HK-2 (cell line): ENCODE results near the gene AUTS2.
"Not testable (repeated sequence)": the region's sequence is repeated elsewhere in the genome, so short reads cannot be mapped to it uniquely, and the experiment has no call there.

ENCODE experiments used
- DNase-seq: peaks from one replicate; pipeline ENCODE4 v3.0.0-alpha.2; 2018; ENCODE audit not compliant: unreplicated experiment

The AUTS2 gene

DNA sequence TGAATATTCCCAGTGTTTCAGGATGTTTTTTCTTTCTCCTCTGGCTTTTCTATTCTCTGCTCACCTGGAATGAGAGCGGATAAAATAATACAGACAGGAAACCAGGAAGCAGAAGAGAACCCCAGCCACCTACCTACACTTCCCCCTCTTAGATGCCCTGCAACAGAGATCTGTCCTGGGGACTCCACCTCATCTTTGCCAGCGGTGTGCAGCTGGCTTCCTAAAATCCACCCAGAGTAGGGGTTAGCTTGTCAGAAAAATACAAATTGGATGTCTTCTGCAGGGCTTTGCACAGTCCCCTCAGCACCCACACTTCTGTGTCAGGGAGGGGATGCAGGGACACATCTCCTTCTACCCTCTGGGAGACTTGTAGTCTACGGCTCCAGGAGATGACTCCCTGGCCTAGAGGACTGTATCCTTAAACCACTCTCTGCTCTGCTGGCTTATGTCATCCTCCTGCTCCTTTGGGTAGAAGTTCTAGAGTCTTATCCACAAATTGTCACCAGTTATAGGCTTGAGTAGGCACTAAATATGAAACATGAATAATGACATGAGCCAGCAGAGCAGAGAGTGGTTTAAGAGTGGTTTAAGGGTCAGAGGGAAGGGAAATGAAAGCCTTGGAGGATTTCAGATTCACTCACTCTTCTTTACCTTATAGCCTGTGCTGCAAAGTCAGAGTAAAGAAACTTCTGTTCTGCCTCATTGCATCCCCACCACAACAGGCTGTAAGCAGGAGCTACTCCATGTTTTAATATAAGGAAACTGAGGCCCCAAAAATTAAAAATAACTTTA lies 749.4 kb downstream of the AUTS2 start:
- no peak for DNase-seq

- no peak for DNase-seq
Measured at GRCh38 chr7:70349031-70349430, 750.8 kb downstream of the AUTS2 start.

GRCh38 chr7:70349819-70350218 lies 751.5 kb downstream of the AUTS2 start:
- DNase-seq: no peak

GRCh38 chr7:70352088-70352487 lies 753.8 kb downstream of the AUTS2 start:
- no peak for DNase-seq

DNA sequence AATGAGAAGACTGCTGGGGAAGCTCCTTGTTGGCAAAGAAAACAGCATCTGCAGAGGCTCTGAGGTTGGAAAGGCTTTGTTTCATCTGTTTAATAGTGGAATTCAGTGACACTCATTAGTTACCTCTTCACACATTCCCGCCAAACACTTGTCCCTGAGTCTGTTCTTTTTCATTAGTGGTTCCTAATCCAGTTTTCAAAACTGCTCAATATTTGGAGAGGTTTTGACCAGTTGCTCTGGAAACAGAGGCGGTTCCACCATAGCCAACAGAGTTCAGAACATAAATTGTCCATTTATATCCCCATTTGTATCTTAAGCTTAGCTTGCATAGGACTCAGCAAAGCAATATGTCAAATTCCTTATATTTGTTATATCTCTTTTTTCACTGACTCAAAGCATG lies 754.6 kb downstream of the AUTS2 start:
- DNase-seq: no peak

DNA sequence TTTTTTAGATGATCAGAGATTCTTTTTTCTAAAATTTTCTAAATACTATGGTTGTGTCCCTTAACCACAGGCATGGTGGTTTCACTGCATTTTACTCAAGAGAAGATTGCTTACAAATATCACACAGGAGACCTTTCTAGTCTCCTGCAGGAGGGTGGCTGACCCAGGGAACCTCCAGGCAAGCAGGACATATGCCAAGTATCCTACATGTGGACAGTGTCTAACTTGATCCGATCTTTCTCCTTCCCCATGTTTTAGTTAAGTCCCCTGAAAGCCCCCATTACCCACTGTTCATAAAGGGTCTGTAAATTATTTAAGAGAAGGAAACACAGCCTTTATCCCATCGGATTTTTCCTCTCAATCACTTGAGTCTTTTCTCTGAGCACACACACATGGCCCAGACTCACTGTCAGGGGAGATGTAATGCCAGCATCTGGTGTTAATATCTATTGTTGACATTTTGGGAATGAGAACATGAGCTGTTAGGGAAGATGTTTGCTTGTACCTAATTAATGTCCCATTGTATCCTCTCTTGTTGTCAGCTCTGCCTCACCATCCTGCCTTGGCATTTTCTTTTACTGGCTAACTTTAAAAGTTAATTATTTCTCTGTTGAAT lies 755.2 kb downstream of the AUTS2 start:
- DNase-seq: no peak

DNA sequence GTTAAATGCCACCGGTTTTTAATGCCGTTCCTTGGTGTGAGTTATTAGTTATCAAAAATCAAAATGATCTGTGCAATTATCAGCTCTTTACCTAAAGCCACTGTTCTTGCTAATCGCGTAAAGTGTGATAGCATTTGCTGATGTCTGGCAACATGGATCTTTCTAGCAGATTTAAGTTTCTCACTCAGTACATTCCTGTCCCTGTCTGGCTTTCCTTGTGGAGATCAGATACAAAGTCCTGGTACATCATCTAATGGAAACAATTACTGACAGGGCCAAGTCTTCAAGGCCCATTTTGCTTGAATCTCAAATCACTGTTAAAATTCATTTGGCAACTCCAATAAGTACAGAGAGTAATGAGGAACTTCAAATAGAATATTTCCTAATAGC lies 755.7 kb downstream of the AUTS2 start:
- no peak for DNase-seq

DNA sequence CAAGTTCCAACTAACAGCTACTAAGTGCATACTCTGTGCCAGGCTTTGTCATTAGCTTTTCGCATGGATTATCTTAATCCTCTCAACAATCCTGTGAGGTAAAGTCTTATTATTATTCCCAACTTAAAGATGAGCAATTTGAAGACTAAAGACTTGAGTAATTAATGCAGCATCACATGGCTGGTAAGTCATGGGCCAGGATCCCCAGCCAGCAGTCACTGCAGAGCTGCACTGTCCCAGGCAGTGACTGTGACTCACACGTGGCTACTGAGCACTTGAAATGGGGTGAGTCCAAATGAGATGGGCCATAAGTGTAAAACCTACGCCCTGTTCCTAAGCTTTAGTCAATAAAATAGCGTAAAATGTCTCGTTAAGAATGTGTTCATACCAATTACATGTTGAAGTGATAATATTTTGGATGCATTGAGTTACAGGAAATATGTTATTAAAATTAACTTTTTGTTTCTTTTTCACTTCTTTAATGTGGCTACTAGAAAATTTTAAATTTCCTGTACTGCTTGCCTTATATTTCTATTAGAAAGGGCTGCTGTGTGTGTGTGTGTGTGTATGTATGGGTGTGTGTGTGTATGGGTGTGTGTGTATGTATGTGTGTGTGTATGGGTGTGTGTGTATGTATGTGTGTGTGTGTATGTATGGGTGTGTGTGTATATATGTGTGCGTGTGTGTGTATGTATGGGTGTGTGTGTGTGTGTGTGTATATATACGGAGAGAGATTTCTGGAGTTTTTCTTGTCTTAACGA lies 756.3 kb downstream of the AUTS2 start:
- no peak for DNase-seq

DNA sequence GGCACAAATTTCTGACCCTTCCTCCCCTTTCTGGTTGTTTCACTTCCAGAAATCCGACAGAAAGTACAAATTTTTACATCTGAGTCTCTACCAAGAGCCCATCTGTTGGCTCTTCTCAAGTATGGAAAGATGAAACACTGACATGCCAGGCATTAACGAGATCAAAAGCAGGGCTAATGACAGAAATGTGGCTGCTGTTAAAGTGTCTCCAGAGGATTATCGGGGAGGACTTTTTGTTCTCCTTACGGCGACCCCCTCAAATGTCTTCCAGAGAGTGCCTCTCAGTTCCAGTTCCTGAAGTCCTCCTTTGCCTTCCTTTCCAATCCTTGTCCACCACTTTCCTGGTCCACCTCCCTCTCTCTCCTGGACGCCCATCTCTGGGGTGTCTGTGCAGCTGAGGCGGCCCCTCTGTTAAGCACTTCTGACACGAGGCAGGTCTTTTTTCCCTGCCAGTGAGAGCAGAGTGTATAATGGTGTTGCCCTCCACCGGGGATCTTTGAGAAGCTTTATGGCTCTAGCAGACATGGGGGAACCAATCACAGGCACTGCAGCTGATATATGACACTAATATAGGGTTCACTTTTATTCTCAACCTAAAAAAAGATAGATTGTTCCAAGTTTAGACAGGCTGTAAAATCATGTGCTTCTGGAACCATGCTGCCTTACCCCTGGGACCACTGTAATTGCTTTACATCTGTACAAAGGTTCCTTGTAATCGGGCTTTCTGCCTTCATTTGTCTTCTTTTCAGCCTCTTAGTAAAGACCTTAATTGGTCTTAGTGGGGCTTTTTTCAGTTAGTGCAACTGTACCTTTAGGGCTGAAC lies 757.1 kb downstream of the AUTS2 start:
- no peak for DNase-seq

DNA sequence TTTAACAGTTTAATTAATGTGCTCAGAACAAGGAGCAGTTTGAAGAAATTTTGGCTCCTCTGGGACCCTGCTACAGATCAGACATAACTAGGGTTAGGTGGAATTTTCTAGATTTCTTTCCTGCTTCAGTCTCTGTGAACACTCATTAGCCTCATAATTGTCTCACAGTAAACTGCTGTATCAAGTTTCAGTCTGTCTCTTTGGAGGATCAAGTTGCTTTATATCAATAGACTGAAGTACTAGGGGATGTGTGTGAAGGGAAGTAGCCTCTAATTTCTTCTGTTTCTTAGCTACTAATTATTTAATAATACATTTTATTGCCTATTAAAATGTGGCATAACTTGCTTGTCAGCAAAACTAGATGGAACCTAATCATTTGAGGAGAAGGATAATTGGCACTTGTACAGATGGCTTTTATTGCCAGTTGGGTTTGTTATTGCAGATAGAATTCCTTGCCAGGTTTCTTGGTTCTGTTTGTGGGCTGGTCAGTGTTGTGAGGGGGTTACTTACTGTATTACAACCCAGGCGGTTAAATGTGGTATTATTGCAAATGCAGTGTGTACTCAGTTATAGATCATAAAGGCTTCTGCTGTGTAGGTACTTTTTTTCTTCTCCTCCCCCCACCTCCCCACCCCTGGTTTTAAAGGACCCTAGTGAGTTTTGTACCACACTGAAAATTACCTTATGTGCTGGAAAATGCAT lies 758.0 kb downstream of the AUTS2 start:
- no peak for DNase-seq

DNA sequence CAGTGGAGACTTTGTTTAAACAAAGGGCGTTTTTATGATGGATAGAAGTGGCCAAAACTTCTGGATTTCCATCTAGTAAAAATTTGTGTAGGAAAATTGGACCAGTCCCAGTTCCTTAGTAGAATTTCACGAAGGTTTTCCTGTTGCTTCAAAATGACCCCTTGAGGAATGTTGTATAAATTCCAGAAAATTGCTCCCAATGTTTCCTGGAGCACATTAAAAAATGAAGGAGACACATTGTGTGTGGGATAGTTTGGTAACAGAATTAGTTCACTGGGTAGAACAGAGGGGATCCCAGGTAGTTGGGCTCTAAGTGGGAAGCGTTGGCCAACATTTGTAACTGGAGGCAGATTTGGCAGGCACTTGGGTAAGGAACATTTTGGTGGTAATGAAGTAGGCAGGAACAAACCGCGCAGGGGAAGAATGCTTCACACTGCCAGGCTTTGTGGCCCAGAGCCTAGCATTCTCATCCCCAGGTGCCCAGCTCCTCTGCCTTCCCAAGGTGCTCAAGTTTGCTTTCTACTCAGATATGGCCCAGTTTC lies 758.6 kb downstream of the AUTS2 start:
- DNase-seq: no peak

DNA sequence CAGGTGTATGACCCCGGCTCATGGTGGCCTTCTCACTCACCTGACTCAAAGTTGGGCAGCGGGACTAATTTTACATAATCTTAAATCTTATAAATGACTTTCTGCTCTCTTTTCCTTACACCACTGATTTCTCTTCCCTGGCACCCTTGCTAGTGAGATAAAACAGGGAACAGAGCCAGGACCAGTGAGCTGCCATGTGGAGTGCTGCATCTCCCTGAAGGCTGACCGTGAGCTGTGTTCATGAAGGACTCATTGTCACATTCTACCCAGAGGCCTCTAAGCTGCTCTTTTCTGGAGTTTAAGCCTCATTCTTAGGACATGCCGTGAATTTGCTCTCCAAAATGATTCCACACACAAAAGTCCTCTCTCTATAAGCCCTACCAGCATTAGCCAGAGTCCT lies 762.3 kb downstream of the AUTS2 start:
- DNase-seq: no peak

DNA sequence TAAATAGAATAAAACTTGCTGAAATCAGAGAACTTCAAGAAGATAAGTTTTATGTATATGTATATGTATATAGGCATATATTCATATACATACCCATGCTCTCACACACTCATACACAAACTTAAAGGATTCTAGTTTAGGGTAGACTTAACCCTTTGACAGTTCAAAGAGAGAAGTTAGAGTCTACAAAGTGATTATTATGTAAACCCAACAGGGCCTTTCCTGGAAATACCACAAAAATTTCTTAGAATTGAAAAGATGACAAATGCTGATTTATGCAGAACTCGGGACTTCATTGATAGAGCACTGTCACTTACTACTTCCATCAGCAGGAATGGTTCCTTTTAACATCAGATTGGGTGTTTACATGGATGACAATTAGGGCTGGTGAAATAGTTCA lies 763.5 kb downstream of the AUTS2 start:
- DNase-seq: no peak

- DNase-seq: not testable (repeated sequence)
Measured at GRCh38 chr7:70364393-70364792, 766.1 kb downstream of the AUTS2 start.

DNA sequence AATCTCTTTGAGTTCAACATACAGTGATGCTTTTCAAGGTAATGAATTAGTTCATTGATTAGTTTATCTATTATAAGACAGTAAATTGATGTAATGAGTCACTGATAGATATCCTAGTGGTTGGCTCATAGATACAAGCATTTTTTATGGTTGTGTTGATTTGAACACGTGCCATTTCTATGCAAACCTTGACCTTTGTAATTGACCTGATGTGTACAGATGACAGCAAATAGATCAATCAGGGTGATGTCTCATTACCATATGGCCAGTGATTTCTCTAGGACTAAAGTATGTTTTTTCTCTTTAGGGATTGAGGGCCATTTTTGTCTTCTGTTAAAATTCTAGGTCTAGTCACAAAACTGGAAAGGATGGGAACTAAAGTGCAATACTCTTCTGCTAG lies 773.4 kb downstream of the AUTS2 start:
- DNase-seq: no peak

GRCh38 chr7:70372768-70373515 lies 774.7 kb downstream of the AUTS2 start:
- no peak for DNase-seq

GRCh38 chr7:70374772-70375533 lies 776.7 kb downstream of the AUTS2 start:
- DNase-seq: no peak

DNA sequence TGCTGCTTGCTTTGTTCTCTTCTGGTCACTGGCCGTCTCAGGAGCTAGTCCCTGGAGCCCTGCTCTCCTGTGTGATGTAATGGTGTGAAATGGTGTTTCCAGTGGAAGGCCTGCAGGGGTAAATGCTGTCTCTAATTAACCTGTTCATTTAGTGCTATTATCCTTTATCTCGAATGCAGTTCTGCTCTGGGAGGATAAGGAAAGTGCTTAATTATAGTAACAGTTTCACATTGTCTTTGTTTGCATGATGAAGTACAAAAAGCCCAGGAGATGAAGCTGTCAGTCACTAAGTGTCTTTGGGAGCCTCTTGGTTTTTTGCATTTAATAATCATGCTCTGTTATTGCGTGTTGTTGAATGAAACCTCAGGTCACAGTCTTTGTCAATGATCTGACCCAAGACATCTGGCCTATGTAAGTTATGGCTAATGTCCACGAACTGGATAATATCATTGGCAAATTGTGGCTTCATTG lies 778.3 kb downstream of the AUTS2 start:
- DNase-seq: no peak

- no peak for DNase-seq
Measured at GRCh38 chr7:70377957-70378356, 779.7 kb downstream of the AUTS2 start.
